Measurements from ENCODE around the gene TRIM9. TPM values are rescaled to one million over a fixed set of nuclear protein-coding genes. Genes with fewer than 3 reads are reported as not detected.

The TRIM9 gene
- 0.50 and 0.51 TPM in 2 replicates for total RNA-seq
- 0.07 and 0.10 TPM in 2 replicates for polyA plus RNA-seq
- polyA plus RNA-seq (2012): 0.06 and 0.13 TPM in 2 replicates
- polyA minus RNA-seq (ENCODE audit: low replicate concordance): not detected in 2 replicates

DNA sequence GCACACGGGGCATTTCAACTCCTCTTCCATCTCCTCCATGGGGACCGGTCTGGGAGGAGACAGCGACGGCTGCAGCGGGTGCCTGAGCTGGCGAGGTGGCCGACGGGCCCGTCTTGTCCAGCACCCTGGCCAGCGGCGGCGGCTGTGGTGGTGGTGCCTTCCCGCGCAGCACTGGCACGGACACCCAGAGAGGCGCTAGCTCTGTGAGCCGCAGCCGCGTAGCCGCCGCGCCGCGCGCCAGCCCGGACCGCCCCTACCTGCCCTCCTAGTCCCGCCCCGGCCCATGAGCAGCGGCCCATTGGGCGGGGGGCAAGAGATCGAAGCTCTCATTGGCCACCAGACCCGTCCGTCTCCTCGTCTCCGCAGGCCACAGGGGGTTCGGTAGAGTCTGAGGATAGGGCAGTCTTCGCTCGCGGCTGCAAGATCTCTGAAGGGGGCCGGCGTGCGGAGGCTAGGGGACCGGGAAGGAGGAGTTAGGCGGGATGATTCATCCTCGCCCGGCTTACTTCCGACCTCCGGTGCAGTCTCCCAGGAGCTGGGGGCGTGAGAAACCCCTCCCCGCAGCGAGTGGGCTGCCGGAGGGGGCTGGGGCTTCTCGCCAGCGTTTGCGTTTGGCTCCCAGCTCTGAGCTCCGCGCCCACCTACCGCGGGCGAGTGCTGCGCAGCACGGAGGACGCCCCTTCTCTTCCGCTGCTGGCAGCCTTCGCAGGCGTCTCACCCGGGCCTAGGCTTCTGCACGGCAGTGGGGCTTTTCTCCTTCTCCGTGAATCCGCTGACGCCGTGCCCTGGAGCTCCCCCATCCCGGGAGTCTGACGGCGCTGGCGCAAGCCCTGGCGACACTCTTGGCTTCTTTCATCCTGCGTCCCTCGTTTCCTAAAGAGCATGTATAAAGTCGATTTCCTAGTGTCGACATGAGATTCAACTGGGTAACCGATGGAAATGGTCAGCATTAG lies at the start of gene TRIM9:
TRIM9 (minus strand) TSS at position 205 of the 953 bp plus-strand sequence; CDS start at position 39, 166 bp downstream.
- Histone ChIP-seq H3K4me2 (ENCODE audit: extremely low read depth, insufficient read depth, low read length) (peak within 1 kb of the TSS; percentile 87), H4K20me1 (ENCODE audit: control insufficient read depth, extremely low read depth, insufficient read depth, low read length) (no peaks in the 10 kb centered on the region), H2AFZ (ENCODE audit: low read length) (peak within 1 kb of the TSS; percentile 67), H3K9ac (ENCODE audit: insufficient read depth, low read length) (peak within 1 kb of the TSS; percentile 17), H3K27ac (ENCODE audit: insufficient read depth, low read length) (no peak within 1 kb of the TSS), H3K79me2 (ENCODE audit: control insufficient read depth, insufficient read depth, low read length) (no peaks in the 10 kb centered on the region), H3K9me3 (ENCODE audit: control insufficient read depth, insufficient read depth, low read depth, low read length) (no peaks in the 10 kb centered on the region), H3K36me3 (ENCODE audit: control insufficient read depth, insufficient read depth, low read length) (no peaks in the 10 kb centered on the region), H3K4me1 (ENCODE audit: control insufficient read depth, extremely low read depth, insufficient read depth, low read length) (peaks cover 3% of the 10 kb centered on the region), H3K27me3 (ENCODE audit: control insufficient read depth, insufficient read depth, low read length) (peaks cover 23% of the 10 kb centered on the region), H3K4me3 (replicated peaks in 1 of 4; ENCODE audit: control extremely low read depth in 1 of 4, insufficient read depth in 1 of 4, low read depth in 3 of 4, low read length in 4 of 4) (peak within 1 kb of the TSS; percentile 55 to 64 (median 59))
- DNase-seq (ENCODE audit: low read depth in 2 of 2): peak; percentile 94 to 97
- no peak for TF ChIP-seq EZH2 (IDR thresholded peaks at IDR 0.05; ENCODE audit: low read length, missing control alignments)
- TF ChIP-seq, protein P1, sequence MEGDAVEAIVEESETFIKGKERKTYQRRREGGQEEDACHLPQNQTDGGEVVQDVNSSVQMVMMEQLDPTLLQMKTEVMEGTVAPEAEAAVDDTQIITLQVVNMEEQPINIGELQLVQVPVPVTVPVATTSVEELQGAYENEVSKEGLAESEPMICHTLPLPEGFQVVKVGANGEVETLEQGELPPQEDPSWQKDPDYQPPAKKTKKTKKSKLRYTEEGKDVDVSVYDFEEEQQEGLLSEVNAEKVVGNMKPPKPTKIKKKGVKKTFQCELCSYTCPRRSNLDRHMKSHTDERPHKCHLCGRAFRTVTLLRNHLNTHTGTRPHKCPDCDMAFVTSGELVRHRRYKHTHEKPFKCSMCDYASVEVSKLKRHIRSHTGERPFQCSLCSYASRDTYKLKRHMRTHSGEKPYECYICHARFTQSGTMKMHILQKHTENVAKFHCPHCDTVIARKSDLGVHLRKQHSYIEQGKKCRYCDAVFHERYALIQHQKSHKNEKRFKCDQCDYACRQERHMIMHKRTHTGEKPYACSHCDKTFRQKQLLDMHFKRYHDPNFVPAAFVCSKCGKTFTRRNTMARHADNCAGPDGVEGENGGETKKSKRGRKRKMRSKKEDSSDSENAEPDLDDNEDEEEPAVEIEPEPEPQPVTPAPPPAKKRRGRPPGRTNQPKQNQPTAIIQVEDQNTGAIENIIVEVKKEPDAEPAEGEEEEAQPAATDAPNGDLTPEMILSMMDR (conservative IDR thresholded peaks at IDR 0.05 in 1 of 2, IDR thresholded peaks at IDR 0.05 in 1 of 2; ENCODE audit: low read depth in 1 of 2, low read length in 2 of 2): no peak

DNA sequence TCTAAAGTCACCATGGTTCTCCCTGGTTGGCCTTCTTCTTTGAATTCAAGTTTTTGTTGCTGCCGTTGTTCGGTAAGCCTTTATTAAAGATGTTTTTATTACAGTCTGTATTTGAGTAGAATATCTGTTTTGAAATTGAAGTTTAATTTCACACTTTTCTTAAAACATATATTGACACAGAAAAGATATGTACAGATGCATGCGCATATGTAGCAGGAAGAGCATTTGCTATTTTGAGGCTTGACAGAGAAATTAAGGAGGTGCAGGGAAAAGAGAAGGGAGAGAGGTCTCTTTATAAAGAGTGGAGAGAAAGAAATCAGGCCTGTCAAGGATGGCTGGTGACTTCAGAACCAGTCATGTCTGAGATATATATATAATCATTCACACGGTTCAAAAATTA lies 46.0 kb upstream of the TRIM9 start:
- no peaks in the 10 kb centered on the region for H3K36me3 ChIP-seq (ENCODE audit: control insufficient read depth, insufficient read depth, low read length)
- no peak overlapping the region for H3K27ac ChIP-seq (ENCODE audit: insufficient read depth, low read length)
- H3K4me3 ChIP-seq (replicated peaks in 1 of 4; ENCODE audit: control extremely low read depth in 1 of 4, insufficient read depth in 1 of 4, low read depth in 3 of 4, low read length in 4 of 4): no peak overlapping the region
- H3K4me1 ChIP-seq (ENCODE audit: control insufficient read depth, extremely low read depth, insufficient read depth, low read length): no peaks in the 10 kb centered on the region
- TF ChIP-seq, protein P1 (conservative IDR thresholded peaks at IDR 0.05 in 1 of 2, IDR thresholded peaks at IDR 0.05 in 1 of 2; ENCODE audit: low read depth in 1 of 2, low read length in 2 of 2): no peak
- no peak for TF ChIP-seq EZH2 (IDR thresholded peaks at IDR 0.05; ENCODE audit: low read length, missing control alignments)
- H3K4me2 ChIP-seq (ENCODE audit: extremely low read depth, insufficient read depth, low read length): no peak overlapping the region
- DNase-seq (ENCODE audit: low read depth in 2 of 2): no peak
- H3K79me2 ChIP-seq (ENCODE audit: control insufficient read depth, insufficient read depth, low read length): no peaks in the 10 kb centered on the region
- peaks cover 10% of the 10 kb centered on the region for H3K27me3 ChIP-seq (ENCODE audit: control insufficient read depth, insufficient read depth, low read length)
- no peaks in the 10 kb centered on the region for H3K9me3 ChIP-seq (ENCODE audit: control insufficient read depth, insufficient read depth, low read depth, low read length)
- H4K20me1 ChIP-seq (ENCODE audit: control insufficient read depth, extremely low read depth, insufficient read depth, low read length): no peaks in the 10 kb centered on the region
- H2AFZ ChIP-seq (ENCODE audit: low read length): no peak overlapping the region
- no peak overlapping the region for H3K9ac ChIP-seq (ENCODE audit: insufficient read depth, low read length)

DNA sequence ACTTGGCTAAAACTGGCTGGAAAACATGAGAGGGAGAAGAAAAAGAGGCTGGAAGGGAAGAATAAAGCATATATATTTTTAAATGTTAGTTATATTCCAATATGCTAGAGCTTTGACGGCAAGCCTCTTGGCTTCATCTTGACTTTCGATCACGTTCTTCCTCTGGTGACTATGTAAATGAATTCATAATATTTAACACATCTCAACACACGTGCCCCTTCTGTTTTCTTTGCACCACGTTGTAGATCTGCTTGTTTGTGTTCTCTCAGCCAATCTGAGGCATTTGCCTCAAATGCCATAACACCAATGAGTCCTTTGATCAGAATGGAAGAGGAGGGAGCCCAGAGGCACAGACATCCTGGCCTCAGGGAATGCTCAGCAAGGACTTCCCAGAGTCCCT lies 45.4 kb upstream of the TRIM9 start:
- no peak for TF ChIP-seq EZH2 (IDR thresholded peaks at IDR 0.05; ENCODE audit: low read length, missing control alignments)
- TF ChIP-seq, protein P1 (conservative IDR thresholded peaks at IDR 0.05 in 1 of 2, IDR thresholded peaks at IDR 0.05 in 1 of 2; ENCODE audit: low read depth in 1 of 2, low read length in 2 of 2): no peak
- Histone ChIP-seq H3K27ac (ENCODE audit: insufficient read depth, low read length) (no peak overlapping the region), H3K4me3 (replicated peaks in 1 of 4; ENCODE audit: control extremely low read depth in 1 of 4, insufficient read depth in 1 of 4, low read depth in 3 of 4, low read length in 4 of 4) (no peak overlapping the region), H3K79me2 (ENCODE audit: control insufficient read depth, insufficient read depth, low read length) (no peaks in the 10 kb centered on the region), H3K9ac (ENCODE audit: insufficient read depth, low read length) (no peak overlapping the region), H3K4me2 (ENCODE audit: extremely low read depth, insufficient read depth, low read length) (no peak overlapping the region), H3K9me3 (ENCODE audit: control insufficient read depth, insufficient read depth, low read depth, low read length) (no peaks in the 10 kb centered on the region), H2AFZ (ENCODE audit: low read length) (no peak overlapping the region), H4K20me1 (ENCODE audit: control insufficient read depth, extremely low read depth, insufficient read depth, low read length) (no peaks in the 10 kb centered on the region), H3K4me1 (ENCODE audit: control insufficient read depth, extremely low read depth, insufficient read depth, low read length) (no peaks in the 10 kb centered on the region), H3K36me3 (ENCODE audit: control insufficient read depth, insufficient read depth, low read length) (no peaks in the 10 kb centered on the region), H3K27me3 (ENCODE audit: control insufficient read depth, insufficient read depth, low read length) (peaks cover 10% of the 10 kb centered on the region)
- DNase-seq (ENCODE audit: low read depth in 2 of 2): no peak
